Adrenal gland (tissue), 12 donors: ENCODE data around the gene LRRC10. TPM values are rescaled to one million over a fixed set of nuclear protein-coding genes. Genes with fewer than 3 reads are reported as not detected.

ENCODE experiments used
- DNase-seq, 7 donors: peaks; one replicate each; pipeline ENCODE4 v3.0.0-alpha.2; 2019 to 2020
- H3K27ac ChIP-seq, 5 donors: fragments of 200-600 bp; sonication (generic) in 4 of 5; 1 replicate in 3 of 5; 2 replicates in 2 of 5; pipeline versions ENCODE4 v1.5.1 to v1.8.0; 2016 to 2020; ENCODE audit warnings: mild to moderate bottlenecking in 1 of 5
- H3K27me3 ChIP-seq: fragments of 200-600 bp; 2 replicates; pipeline ENCODE4 v1.8.0; 2021
- H3K36me3 ChIP-seq, 2 donors: fragments of 200-600 bp; replicated peaks in 1 of 2; 1 replicate in 1 of 2; 2 replicates in 1 of 2; pipeline versions ENCODE4 v1.5.1 to v1.8.0; 2018 to 2022
- H3K4me1 ChIP-seq, 2 donors: fragments of 200-600 bp; replicated peaks in 1 of 2; 1 replicate in 1 of 2; 2 replicates in 1 of 2; pipeline versions ENCODE4 v1.5.1 to v1.8.0; 2018 to 2021
- H3K4me3 ChIP-seq, 4 donors: fragments of 200-600 bp; sonication (generic) in 3 of 4; one replicate each; pipeline ENCODE4 v1.5.1; 2016 to 2018
- H3K9me3 ChIP-seq, 3 donors: fragments of 200-600 bp; sonication (generic) in 1 of 3; replicated peaks in 1 of 3; 1 replicate in 2 of 3; 2 replicates in 1 of 3; pipeline versions ENCODE4 v1.5.1 to v1.8.0; 2016 to 2021
- POLR2A ChIP-seq, 2 donors: fragments of 450-650 bp; IDR thresholded peaks; one replicate each; pipeline ENCODE4 v1.6.1; 2017; ENCODE audit warnings: antibody characterized with exemption in 2 of 2, mild to moderate bottlenecking in 2 of 2, moderate library complexity in 1 of 2
- WGBS, 4 donors: extraction: QIAGEN DNeasy Blood & Tissue Kit in 2 of 4; methylation state at CpG; one replicate each; pipeline versions ENCODE4 v1.1.5 to v1.1.7; 2013 to 2017; 5-methylcytosine and 5-hydroxymethylcytosine counted together
- intact Hi-C, 2 donors: fragments of 100-400 bp; cut with DNase I; formaldehyde crosslinking; loops; one replicate each; pipeline versions ENCODE4 v1.14.1 to v1.15.0; 2022 to 2023
- polyA plus RNA-seq, 3 donors: library from polyadenylated mRNA; stranded (reverse); fragments of 200-250 nt in 2 of 3; fragments of 350-450 nt in 1 of 3; fragmentation: Illumina TruSeq in 1 of 3; extraction: RNeasy Lipid Tissue Mini Kit (QIAGEN cat#74804) in 1 of 3; gene quantifications; one replicate each; pipeline ENCODE4 v1.2.3, GENCODE V29; 2013 to 2014
- total RNA-seq, 9 donors: library from RNA; depleted of rRNA in 4 of 9; stranded (reverse); fragments of >200 nt in 4 of 9; fragments of 120-200 nt in 1 of 9; fragmentation: NEBNext Ultra II Directional in 1 of 9; extraction: Animal tissue kit (Norgen Biotek cat#: 25700) in 1 of 9; gene quantifications; one replicate each; pipeline versions ENCODE4 v1.1.0 to v1.2.4, GENCODE V29; 2013 to 2023
- TF ChIP-seq, protein P1 (sequence below), 6 experiments: fragments of 450-650 bp in 4 of 6; fragments of 200-600 bp in 2 of 6; sonication (generic) in 1 of 6; IDR thresholded peaks; 1 replicate in 5 of 6; 2 replicates in 1 of 6; pipeline versions ENCODE4 v1.5.1 to v1.8.0; 2016 to 2021; ENCODE audit warnings: antibody characterized with exemption in 6 of 6, mild to moderate bottlenecking in 2 of 6, moderate library complexity in 1 of 6
- donor health status: healthy with polysubstance abuse.
- donor health status: Bipolar disorder and iron deficiency.
- donor health status: DM: yes; HTN: yes; CAD: no.
- donor health status: DM: no; HTN: no; CAD: no.
- donor health status: DM: no; HTN: no; CAD: no.
- donor health status: DM: yes; HTN: yes; CAD: no.

Gene LRRC10
- total and polyA plus RNA-seq, 12 donors = not detected

DNA sequence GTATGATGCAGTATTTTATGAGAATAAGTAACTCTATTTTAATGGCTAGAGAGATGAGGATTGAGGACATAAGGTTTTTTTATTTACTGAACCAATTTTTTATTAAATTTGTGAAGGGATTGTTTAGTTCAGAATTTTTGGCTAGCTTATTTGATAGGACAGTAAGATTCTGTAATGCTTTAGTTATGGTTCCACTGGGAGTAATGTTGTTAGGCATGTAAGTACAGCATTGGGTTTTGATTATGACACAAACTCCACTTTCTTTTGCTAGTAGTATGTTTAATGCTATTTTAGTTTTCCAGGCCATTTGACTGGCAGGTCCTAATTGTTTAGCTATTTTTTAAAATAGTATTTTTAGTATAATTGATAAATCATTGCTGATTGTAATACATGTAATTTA is 33.8 kb upstream of the LRRC10 start:
- no peaks in the 10 kb centered on the region for H3K9me3 ChIP-seq
- intact Hi-C loops = no loop called here
- H3K4me1 ChIP-seq = no peaks in the 10 kb centered on the region
- no peak overlapping the region for H3K27ac ChIP-seq
- H3K4me3 ChIP-seq = no peak overlapping the region
- DNase-seq = no peak
- no peaks in the 10 kb centered on the region for H3K36me3 ChIP-seq
- H3K27me3 ChIP-seq = no peaks in the 10 kb centered on the region
- TF ChIP-seq, protein P1, sequence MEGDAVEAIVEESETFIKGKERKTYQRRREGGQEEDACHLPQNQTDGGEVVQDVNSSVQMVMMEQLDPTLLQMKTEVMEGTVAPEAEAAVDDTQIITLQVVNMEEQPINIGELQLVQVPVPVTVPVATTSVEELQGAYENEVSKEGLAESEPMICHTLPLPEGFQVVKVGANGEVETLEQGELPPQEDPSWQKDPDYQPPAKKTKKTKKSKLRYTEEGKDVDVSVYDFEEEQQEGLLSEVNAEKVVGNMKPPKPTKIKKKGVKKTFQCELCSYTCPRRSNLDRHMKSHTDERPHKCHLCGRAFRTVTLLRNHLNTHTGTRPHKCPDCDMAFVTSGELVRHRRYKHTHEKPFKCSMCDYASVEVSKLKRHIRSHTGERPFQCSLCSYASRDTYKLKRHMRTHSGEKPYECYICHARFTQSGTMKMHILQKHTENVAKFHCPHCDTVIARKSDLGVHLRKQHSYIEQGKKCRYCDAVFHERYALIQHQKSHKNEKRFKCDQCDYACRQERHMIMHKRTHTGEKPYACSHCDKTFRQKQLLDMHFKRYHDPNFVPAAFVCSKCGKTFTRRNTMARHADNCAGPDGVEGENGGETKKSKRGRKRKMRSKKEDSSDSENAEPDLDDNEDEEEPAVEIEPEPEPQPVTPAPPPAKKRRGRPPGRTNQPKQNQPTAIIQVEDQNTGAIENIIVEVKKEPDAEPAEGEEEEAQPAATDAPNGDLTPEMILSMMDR (IDR thresholded peaks at IDR 0.05) = no peak
- no peak for TF ChIP-seq POLR2A (IDR thresholded peaks at IDR 0.05)

DNA sequence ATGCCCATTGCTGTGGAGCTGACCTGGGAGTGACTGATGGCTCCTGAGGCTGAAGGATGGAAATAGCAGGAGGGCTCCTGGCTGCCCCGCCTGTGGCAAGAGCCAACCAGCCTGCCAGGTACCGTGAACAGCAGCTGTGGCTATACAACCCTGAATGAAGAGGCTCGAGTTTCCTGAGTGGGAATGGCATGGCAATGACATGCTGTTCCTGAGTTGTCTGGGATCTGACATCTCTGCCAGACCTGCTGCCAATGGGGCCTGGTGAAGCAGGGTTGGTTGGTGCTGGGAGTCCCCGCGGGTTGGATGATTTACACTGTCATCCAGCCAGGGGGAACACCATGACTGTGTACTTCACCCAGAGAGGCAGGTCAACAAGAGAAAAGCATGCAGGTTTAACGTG is 31.8 kb upstream of the LRRC10 start:
- intact Hi-C loops = no loop called here
- whole genome bisulfite sequencing, 4 donors = 84 to 92% (median 89%) methylated on average over 5 to 6 of the region's 6 CpGs
- H3K27ac ChIP-seq = no peak overlapping the region

DNA sequence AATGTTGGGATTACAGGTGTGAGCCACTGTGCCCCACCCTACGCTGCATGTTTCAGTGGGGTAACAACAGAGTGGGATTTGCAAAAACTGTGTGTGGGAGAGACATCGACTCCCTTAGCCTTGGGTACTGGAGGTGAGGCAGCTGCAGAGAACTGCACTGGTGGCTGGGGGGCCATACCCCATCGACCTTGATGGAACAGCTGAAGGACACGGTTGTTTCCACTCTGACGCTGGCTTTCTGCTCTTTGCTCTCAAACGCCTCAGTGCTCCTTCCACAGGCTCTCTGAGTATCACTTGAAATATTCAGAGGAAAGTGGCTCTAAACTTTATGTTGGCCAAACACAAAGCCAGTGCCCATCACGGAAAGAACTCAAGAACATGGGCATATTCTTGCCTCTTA is 30.8 kb upstream of the LRRC10 start:
- DNase-seq = no peak
- no peak overlapping the region for H3K4me3 ChIP-seq
- 71 to 81% (median 80%) methylated on average over 7 of the region's 7 CpGs for WGBS, 4 donors
- H3K36me3 ChIP-seq = no peaks in the 10 kb centered on the region
- no peaks in the 10 kb centered on the region for H3K9me3 ChIP-seq
- no peaks in the 10 kb centered on the region for H3K27me3 ChIP-seq
- TF ChIP-seq, protein P1 (IDR thresholded peaks at IDR 0.05) = no peak
- no peak for TF ChIP-seq POLR2A (IDR thresholded peaks at IDR 0.05)
- H3K4me1 ChIP-seq = no peaks in the 10 kb centered on the region
- intact Hi-C loops = no loop called here
- H3K27ac ChIP-seq = no peak overlapping the region

More for the DNA sequence above, 31.8 kb upstream of the LRRC10 start:
- DNase-seq = no peak
- Histone ChIP-seq H3K27me3 (no peaks in the 10 kb centered on the region), H3K36me3 (no peaks in the 10 kb centered on the region), H3K4me3 (no peak overlapping the region), H3K9me3 (no peaks in the 10 kb centered on the region), H3K4me1 (no peaks in the 10 kb centered on the region)
- no peak for TF ChIP-seq POLR2A (IDR thresholded peaks at IDR 0.05)
- TF ChIP-seq, protein P1 (IDR thresholded peaks at IDR 0.05) = no peak

DNA sequence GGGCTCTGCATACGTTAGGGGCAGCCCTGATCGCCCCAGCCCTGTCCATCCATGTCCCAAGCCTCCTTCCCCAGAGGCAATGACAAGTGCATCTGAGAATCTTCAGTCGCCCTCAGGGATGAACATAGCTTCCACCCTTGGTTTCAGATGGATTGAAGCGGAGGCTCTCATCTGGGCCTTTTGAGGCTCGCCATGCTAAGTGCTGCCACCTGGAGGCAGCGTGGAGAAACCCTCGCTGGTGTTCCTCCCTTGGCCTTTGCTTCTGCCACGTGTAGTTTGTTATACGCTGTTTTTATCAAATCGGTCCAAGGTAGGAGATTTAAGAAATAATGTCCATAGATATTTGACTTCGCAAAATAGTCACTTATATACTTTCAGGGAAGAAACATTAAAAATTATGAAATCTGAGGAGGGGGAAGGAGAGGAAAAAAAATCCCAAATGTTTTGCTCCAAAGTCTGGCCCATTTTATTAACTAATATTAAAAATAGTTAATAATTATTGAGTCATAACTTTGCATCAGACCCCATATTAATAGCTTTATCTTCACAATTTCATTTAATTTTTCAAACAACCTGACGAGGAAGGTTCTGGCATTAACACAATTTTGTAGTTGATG is 28.8 kb upstream of the LRRC10 start:
- Histone ChIP-seq H3K4me1 (no peaks in the 10 kb centered on the region), H3K9me3 (no peaks in the 10 kb centered on the region), H3K4me3 (no peak overlapping the region), H3K36me3 (no peaks in the 10 kb centered on the region), H3K27ac (no peak overlapping the region), H3K27me3 (no peaks in the 10 kb centered on the region)
- 29 to 38% (median 32%) methylated on average over 10 to 12 of the region's 12 CpGs for WGBS, 4 donors
- TF ChIP-seq POLR2A (IDR thresholded peaks at IDR 0.05) = no peak
- TF ChIP-seq, protein P1 (IDR thresholded peaks at IDR 0.05) = peak; percentile 56 to 81 (median 77)
- peak; percentile 56 to 86 (median 67) for DNase-seq
- intact Hi-C loops = no loop called here
